NCI-H2171 treated with DMSO at 0.1 percent for 48 hours (cell line): ENCODE data around the gene DOK4.
A peak's percentile ranks its signal among the peaks of the same experiment; 100 is the strongest.

Experiments used
- DNase-seq: peaks from one replicate; lab custom pipeline; 2025; lab: John Stamatoyannopoulos, UW

DOK4 gene

GRCh38 chr16:57518922-57519321, 32.6 kb upstream of the DOK4 start:
- DNase-seq = no peak

GRCh38 chr16:57518520-57518919, 32.2 kb upstream of the DOK4 start:
- DNase-seq = no peak

- DNase-seq = no peak
Measured at GRCh38 chr16:57517397-57518367, 31.4 kb upstream of the DOK4 start.

- DNase-seq = no peak
Measured at GRCh38 chr16:57516773-57517172, 30.5 kb upstream of the DOK4 start.

GRCh38 chr16:57516176-57516725, 30.0 kb upstream of the DOK4 start:
- peak; percentile 95 for DNase-seq

- DNase-seq = no peak
Measured at GRCh38 chr16:57514791-57515600, 28.7 kb upstream of the DOK4 start.

- no peak for DNase-seq
Measured at GRCh38 chr16:57514371-57514770, 28.1 kb upstream of the DOK4 start.

- no peak for DNase-seq
Measured at GRCh38 chr16:57513371-57514102, 27.2 kb upstream of the DOK4 start.

- DNase-seq = no peak
Measured at GRCh38 chr16:57512296-57513001, 26.2 kb upstream of the DOK4 start.

GRCh38 chr16:57510016-57510871, 24.0 kb upstream of the DOK4 start:
- DNase-seq = no peak

GRCh38 chr16:57509231-57509923, 23.1 kb upstream of the DOK4 start:
- DNase-seq = no peak

GRCh38 chr16:57508035-57508425, 21.7 kb upstream of the DOK4 start:
- no peak for DNase-seq

GRCh38 chr16:57507136-57508034, 21.1 kb upstream of the DOK4 start:
- DNase-seq = peak; percentile 84

GRCh38 chr16:57505169-57505568, 18.9 kb upstream of the DOK4 start:
- no peak for DNase-seq

- peak; percentile 38 for DNase-seq
Measured at GRCh38 chr16:57504491-57504890, 18.2 kb upstream of the DOK4 start.

GRCh38 chr16:57504001-57504400, 17.7 kb upstream of the DOK4 start:
- peak; percentile 66 for DNase-seq

GRCh38 chr16:57503366-57503765, 17.1 kb upstream of the DOK4 start:
- DNase-seq = peak; percentile 91

GRCh38 chr16:57502048-57502775, 15.9 kb upstream of the DOK4 start:
- DNase-seq = no peak
